Epithelial cell of proximal tubule (primary cell): Measurements from ENCODE around the gene SYT13. TPM values are rescaled to one million over a fixed set of nuclear protein-coding genes. Genes with fewer than 3 reads are reported as not detected.

Source experiments
- DNase-seq: peaks from one replicate; pipeline ENCODE4 v3.0.0-alpha.2; 2011; ENCODE audit warnings: low read depth
- H3K4me3 ChIP-seq: 2 replicates; pipeline ENCODE4 v1.5.1; 2011; ENCODE audit warnings: low read depth, mild to moderate bottlenecking, low read length
- total RNA-seq: library from RNA; depleted of rRNA; stranded (reverse); fragments of >200 nt; gene quantifications from 2 replicates; pipeline ENCODE4 v1.2.3, GENCODE V29; 2015
- TF ChIP-seq, protein P1 (sequence below): conservative IDR thresholded peaks from 2 replicates; pipeline ENCODE4 v1.5.1; 2012; ENCODE audit warnings: low read depth, mild to moderate bottlenecking, low read length

Gene SYT13, protein sequence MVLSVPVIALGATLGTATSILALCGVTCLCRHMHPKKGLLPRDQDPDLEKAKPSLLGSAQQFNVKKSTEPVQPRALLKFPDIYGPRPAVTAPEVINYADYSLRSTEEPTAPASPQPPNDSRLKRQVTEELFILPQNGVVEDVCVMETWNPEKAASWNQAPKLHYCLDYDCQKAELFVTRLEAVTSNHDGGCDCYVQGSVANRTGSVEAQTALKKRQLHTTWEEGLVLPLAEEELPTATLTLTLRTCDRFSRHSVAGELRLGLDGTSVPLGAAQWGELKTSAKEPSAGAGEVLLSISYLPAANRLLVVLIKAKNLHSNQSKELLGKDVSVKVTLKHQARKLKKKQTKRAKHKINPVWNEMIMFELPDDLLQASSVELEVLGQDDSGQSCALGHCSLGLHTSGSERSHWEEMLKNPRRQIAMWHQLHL
- total RNA-seq = 5.4 and 6.4 TPM in 2 replicates

DNA sequence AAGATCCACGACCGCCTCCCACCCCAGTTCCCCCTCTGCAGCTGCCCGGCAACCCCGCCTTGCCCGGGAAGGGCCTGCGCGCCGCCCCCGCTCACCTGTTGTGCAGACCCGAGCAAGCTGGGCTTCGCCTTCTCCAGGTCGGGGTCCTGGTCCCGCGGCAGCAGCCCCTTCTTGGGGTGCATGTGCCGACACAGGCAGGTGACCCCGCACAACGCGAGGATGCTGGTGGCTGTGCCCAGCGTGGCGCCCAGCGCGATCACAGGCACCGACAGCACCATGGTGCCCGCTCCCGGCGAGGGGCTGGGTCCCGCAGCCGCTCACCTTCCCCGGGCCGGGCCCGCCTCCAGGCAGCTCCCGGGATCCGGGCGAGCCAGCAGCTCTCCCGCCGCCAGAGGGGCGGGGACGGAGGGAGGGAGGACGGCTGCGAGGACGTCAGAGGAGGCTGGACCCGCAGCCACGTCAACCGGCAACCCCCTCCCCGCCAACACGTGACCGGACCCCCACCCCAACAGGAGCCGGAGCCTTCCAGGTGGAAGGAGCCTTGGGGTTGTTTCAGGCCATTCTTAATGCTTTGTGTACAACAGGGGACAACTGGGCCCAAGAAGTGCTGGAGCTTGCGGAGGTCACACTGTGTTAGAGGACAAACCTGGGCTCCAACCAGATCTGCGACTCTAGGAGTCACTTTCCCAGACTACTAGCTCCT lies at the start of gene SYT13:
Gene SYT13, minus strand, starts transcription at position 412 of the 703 bp plus-strand sequence. Its CDS starts 134 bp downstream, at position 278.
- DNase-seq = no peak
- H3K4me3 ChIP-seq = peak within 1 kb of the TSS; percentile 79
- TF ChIP-seq, protein P1, sequence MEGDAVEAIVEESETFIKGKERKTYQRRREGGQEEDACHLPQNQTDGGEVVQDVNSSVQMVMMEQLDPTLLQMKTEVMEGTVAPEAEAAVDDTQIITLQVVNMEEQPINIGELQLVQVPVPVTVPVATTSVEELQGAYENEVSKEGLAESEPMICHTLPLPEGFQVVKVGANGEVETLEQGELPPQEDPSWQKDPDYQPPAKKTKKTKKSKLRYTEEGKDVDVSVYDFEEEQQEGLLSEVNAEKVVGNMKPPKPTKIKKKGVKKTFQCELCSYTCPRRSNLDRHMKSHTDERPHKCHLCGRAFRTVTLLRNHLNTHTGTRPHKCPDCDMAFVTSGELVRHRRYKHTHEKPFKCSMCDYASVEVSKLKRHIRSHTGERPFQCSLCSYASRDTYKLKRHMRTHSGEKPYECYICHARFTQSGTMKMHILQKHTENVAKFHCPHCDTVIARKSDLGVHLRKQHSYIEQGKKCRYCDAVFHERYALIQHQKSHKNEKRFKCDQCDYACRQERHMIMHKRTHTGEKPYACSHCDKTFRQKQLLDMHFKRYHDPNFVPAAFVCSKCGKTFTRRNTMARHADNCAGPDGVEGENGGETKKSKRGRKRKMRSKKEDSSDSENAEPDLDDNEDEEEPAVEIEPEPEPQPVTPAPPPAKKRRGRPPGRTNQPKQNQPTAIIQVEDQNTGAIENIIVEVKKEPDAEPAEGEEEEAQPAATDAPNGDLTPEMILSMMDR = no peak

DNA sequence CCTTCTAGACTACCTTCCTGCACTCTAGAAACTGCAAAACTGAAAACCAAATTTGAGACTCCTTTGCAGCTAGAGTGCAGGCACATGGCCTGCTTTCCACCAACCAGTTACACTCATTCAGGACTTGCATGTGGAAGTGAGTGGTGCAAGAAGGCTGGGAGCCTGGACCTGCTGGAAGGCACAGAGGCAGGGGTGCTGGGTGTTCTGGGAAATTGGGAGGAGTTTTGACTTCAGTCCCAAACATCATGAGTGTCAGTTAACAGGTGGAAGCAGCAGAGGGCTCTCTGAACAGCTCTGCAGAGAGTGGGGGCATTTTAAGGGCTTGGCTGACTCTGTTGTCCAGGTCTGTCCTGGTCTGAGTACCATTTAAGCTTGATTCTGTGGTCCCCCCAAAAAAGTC lies 49.3 kb upstream of the SYT13 start:
- no peak for DNase-seq
- H3K4me3 ChIP-seq = no peak overlapping the region
- TF ChIP-seq, protein P1 = no peak

DNA sequence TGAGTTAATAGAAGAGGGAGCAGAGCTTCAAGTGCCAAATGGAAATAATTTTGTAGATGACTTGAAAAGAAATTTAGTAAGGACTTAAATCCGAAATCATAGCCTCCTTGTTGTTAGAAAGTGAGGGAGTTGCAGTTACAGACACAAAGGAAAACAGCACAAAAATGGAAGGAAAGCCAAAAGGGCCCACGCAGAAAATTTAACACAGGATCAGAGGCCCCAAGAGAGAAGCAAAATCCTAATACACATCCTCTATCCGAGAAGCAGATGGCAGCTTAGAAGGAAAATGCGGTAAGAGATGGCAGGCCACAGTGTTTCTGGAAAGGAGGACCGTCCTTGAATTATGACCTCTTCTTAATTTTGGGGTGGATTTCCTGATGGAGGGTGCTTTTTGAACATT lies 48.7 kb upstream of the SYT13 start:
- TF ChIP-seq, protein P1 = no peak
- no peak for DNase-seq

DNA sequence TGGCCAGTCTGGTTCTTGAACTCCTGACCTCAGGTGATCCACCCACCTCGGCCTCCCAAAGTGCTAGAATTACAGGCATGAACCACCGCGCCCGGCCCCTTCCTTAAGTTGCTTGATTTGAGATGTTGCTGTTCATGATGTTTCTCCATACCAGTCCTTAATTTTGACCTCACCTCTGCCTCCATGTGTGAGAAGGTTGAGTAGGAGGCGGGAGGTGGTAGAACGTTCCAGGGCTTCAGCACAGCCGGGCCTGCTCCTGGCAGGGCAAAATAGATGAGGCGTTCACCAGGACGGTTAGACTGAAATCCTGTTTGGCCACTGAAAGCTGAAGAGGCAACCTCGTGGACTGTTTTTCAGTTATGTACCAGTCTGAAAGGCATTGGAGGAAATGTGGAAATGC lies 48.3 kb upstream of the SYT13 start:
- DNase-seq = no peak
- no peak overlapping the region for H3K4me3 ChIP-seq
- TF ChIP-seq, protein P1 = no peak

More for the DNA sequence above, 48.7 kb upstream of the SYT13 start:
- H3K4me3 ChIP-seq = no peak overlapping the region

DNA sequence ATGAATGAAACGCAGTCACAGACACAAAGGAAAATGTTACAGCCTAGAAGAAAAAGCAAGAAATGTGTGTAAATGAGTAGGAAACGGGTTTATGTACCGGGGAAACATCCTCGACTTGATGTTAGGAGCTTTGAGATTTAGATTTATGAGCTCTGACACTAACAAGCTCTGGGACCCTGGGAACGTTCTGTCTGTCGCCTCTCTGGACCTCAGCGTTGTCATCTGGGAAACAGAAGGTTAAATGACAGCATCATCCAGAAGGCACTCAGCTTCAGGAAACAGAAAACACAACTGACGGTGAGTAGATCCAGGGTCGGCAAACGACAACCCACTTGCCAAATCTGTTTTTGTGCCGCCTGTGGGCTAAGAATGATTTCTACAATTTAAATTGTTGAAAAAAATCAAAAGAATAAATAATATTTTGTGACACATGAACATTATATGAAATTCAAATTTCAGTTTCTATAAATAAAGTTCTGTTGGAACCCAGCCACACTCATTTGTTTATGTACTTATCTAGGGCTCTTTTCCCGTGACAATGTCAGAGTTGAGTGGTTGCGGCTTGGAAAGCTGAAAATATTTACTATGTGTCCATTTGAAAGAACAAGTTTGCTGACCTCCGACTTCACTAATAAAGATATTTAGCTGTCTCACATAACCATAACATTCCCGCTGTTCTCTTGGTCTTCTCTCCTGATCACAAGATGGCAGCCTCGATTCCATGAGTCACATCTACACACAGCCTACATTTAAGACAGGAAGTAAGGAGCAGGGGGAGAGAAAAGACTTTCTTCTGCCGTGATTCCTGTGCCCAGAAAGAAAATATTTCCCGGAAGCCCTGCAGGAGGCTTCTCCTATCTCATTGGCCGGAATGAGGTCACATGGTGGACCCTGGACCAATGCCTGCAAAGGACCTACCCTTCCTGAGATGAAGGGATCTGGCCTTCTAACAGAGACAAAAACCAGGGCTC lies 47.1 kb upstream of the SYT13 start:
- no peak overlapping the region for H3K4me3 ChIP-seq

More for the DNA sequence above, 47.1 kb upstream of the SYT13 start:
- DNase-seq = no peak
- TF ChIP-seq, protein P1 = no peak
